OCI-LY1 (cell line): Measurements from ENCODE around the gene ZNF618.

Experiments used
- H2AFZ ChIP-seq: fragments of 200-600 bp; sonication (generic), shearing (Covaris generic); 2 replicates; pipeline ENCODE4 v1.6.0; 2014; ENCODE audit warnings: antibody characterized with exemption, mild to moderate bottlenecking, low read length
- H3F3A ChIP-seq: fragments of 200-600 bp; sonication (generic), shearing (Covaris generic); 2 replicates; pipeline ENCODE4 v1.6.0; 2014; ENCODE audit warnings: mild to moderate bottlenecking, antibody characterized with exemption, low read length, moderate library complexity; ENCODE audit not compliant: insufficient read depth
- H3K27ac ChIP-seq: fragments of 200-600 bp; sonication (generic); 2 replicates; pipeline ENCODE4 v1.5.1; 2014; ENCODE audit warnings: low read length, mixed run types, mild to moderate bottlenecking, low read depth; ENCODE audit not compliant: poor library complexity, severe bottlenecking
- H3K27me3 ChIP-seq: fragments of 200-600 bp; sonication (generic); 2 replicates; pipeline ENCODE4 v1.6.0; 2014; ENCODE audit warnings: antibody characterized with exemption, mild to moderate bottlenecking, low read length, moderate library complexity; ENCODE audit not compliant: insufficient read depth
- H3K36me3 ChIP-seq: fragments of 200-600 bp; sonication (generic); 2 replicates; pipeline ENCODE4 v1.6.1; 2014; ENCODE audit warnings: mild to moderate bottlenecking, antibody characterized with exemption, low read length, moderate library complexity, mixed read lengths; ENCODE audit not compliant: insufficient read depth
- H3K4me1 ChIP-seq: fragments of 200-600 bp; sonication (generic); 2 replicates; pipeline ENCODE4 v1.5.1; 2014; ENCODE audit warnings: mild to moderate bottlenecking, low read length, moderate library complexity; ENCODE audit not compliant: insufficient read depth, severe bottlenecking
- H3K4me2 ChIP-seq: fragments of 200-600 bp; sonication (generic), shearing (Covaris generic); 2 replicates; pipeline ENCODE4 v1.6.1; 2014; ENCODE audit warnings: low read length
- H3K4me3 ChIP-seq: fragments of 200-600 bp; sonication (generic); 2 replicates; pipeline ENCODE4 v1.5.1; 2014; ENCODE audit warnings: low read length, low read depth, mild to moderate bottlenecking, mixed read lengths; ENCODE audit not compliant: poor library complexity, severe bottlenecking
- H3K79me2 ChIP-seq: fragments of 200-600 bp; shearing (Covaris generic); 2 replicates; pipeline ENCODE4 v1.6.1; 2016; ENCODE audit warnings: mixed run types, low read length, mixed read lengths; ENCODE audit not compliant: insufficient read depth
- H3K9ac ChIP-seq: fragments of 200-600 bp; sonication (generic), shearing (Covaris generic); 2 replicates; pipeline ENCODE4 v1.6.1; 2014; ENCODE audit warnings: mild to moderate bottlenecking, low read length, mixed read lengths
- H3K9me2 ChIP-seq: fragments of 200-600 bp; sonication (generic), shearing (Covaris generic); 2 replicates; pipeline ENCODE4 v1.6.1; 2014; ENCODE audit warnings: low read depth, mild to moderate bottlenecking, low read length, mixed read lengths
- H3K9me3 ChIP-seq: fragments of 200-600 bp; shearing (Covaris generic); 2 replicates; pipeline ENCODE4 v1.6.1; 2014; ENCODE audit warnings: low read length, mixed read lengths
- H4K20me1 ChIP-seq: fragments of 200-600 bp; sonication (generic), shearing (Covaris generic); 2 replicates; pipeline ENCODE4 v1.6.0; 2016; ENCODE audit warnings: mild to moderate bottlenecking, low read length; ENCODE audit not compliant: insufficient read depth
- CTCF ChIP-seq: fragments of 200-600 bp; sonication (generic), shearing (Covaris generic); IDR thresholded peaks from 2 replicates; pipeline ENCODE4 v1.5.1; 2017; ENCODE audit warnings: mild to moderate bottlenecking, antibody characterized with exemption, low read length, moderate library complexity, mixed read lengths
- EZH2 ChIP-seq: fragments of 200-600 bp; sonication (generic), shearing (Covaris generic); IDR thresholded peaks from 2 replicates; pipeline ENCODE4 v1.8.0; 2017; ENCODE audit warnings: borderline replicate concordance, mixed run types, mild to moderate bottlenecking, antibody characterized with exemption, low read length, moderate library complexity, mixed read lengths

Gene ZNF618

GRCh38 chr9:113921396-113921925 lies 45.4 kb downstream of the ZNF618 start:
- Histone ChIP-seq H3K79me2 (no peaks in the 10 kb centered on the region), H3K9me3 (peaks cover 6% of the 10 kb centered on the region), H3F3A (no peaks in the 10 kb centered on the region), H3K27me3 (no peaks in the 10 kb centered on the region), H4K20me1 (no peaks in the 10 kb centered on the region), H3K4me1 (no peaks in the 10 kb centered on the region), H3K4me3 (no peak overlapping the region), H3K4me2 (no peak overlapping the region), H3K9me2 (no peaks in the 10 kb centered on the region), H3K9ac (no peak overlapping the region), H3K36me3 (no peaks in the 10 kb centered on the region), H3K27ac (no peak overlapping the region), H2AFZ (no peak overlapping the region)
- TF ChIP-seq EZH2 (no peak), CTCF (no peak)

DNA sequence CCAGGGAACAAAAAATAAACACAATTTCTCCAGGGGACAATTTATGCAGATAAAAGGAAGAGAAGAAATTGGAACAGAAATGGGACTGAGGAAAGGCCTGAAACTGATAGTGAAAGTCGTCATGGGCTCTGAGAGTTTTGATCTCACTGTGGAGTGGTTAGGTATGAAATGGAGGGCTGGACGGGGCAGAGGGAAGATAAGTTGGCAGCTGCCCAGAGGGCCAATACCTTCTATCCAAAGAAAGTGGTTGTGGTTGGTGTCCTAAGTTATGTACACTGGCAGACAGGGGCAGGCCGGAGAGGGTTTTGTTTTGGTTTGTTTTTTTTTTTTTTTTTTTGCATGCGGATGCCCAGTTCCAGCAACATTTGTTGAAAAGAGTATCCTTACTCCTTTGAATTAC lies 46.1 kb downstream of the ZNF618 start:
- Histone ChIP-seq H3K4me3 (no peak overlapping the region), H3F3A (no peaks in the 10 kb centered on the region), H4K20me1 (no peaks in the 10 kb centered on the region), H3K27ac (no peak overlapping the region), H3K9me3 (peaks cover 6% of the 10 kb centered on the region), H3K79me2 (no peaks in the 10 kb centered on the region), H3K4me1 (no peaks in the 10 kb centered on the region), H3K9ac (no peak overlapping the region), H3K4me2 (no peak overlapping the region), H3K9me2 (no peaks in the 10 kb centered on the region), H2AFZ (no peak overlapping the region), H3K36me3 (no peaks in the 10 kb centered on the region), H3K27me3 (no peaks in the 10 kb centered on the region)
- no peak for TF ChIP-seq CTCF

- TF ChIP-seq EZH2: no peak
- no peak for TF ChIP-seq CTCF
- Histone ChIP-seq H4K20me1 (no peaks in the 10 kb centered on the region), H3K4me3 (no peak overlapping the region), H3K9me2 (no peaks in the 10 kb centered on the region), H3K4me2 (no peak overlapping the region), H3K4me1 (no peaks in the 10 kb centered on the region), H3K27me3 (0 out of 2 replicates have a peak, but pooled peaks cover 4% of the 10 kb centered on the region), H3K79me2 (no peaks in the 10 kb centered on the region), H2AFZ (no peak overlapping the region), H3K36me3 (no peaks in the 10 kb centered on the region), H3F3A (no peaks in the 10 kb centered on the region), H3K27ac (no peak overlapping the region), H3K9me3 (peaks cover 6% of the 10 kb centered on the region), H3K9ac (no peak overlapping the region)
These were observed 50.1 kb downstream of the ZNF618 start for GRCh38 chr9:113926211-113926610.
